ENCODE measurements around the gene CKAP5.
"Not testable (repeated sequence)": the region's sequence is repeated elsewhere in the genome, so short reads cannot be mapped to it uniquely, and the experiment has no call there.

The CKAP5 gene

DNA sequence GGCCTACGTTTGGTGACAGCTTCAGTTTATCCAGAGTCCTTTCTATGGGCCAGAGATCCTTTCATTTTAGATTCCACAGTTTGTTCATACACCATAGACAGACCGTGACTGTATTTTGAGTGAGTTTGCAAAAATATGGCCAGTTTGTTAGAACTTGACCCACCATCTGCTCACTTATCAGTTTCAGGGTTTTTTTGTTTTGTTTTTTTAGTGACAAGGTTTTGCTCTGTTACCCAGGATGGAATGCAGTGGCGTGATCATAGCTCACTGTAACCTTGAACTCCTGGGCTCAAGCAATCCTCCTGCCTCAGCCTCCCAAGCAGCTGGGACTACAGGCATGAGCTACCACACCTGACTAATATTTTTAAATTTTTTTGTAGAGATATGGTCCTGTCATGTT, 9.1 kb upstream of the CKAP5 start:
- no peak for DNase-seq (ENCODE audit: low read depth in 2 of 2)

DNA sequence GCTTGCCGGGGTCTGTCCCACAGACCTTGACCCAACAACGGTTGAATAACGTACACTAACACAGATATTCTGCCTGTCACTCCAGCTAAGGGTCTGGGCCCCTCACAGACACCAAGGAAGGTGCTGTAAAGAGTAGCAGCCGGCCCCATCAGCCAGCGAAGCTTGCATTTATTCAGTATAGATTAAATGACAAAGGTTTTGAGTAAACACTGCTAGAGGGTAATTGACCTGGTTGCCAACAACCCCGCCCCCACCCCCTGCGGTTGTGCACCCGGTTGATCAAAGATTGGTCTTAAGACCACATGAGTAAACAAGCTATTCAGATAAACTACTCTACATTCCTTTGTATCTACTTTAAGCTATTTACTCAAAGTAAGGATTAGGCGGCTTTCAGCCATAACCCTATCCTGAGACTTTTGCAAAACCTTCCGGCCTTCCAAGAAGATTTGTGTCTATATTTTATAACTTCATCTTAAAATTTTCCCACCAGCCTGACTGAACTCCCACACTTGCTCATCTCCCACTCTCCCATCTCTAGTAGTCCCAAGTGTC, 4.8 kb upstream of the CKAP5 start:
- DNase-seq (ENCODE audit: low read depth in 2 of 2): no peak

DNA sequence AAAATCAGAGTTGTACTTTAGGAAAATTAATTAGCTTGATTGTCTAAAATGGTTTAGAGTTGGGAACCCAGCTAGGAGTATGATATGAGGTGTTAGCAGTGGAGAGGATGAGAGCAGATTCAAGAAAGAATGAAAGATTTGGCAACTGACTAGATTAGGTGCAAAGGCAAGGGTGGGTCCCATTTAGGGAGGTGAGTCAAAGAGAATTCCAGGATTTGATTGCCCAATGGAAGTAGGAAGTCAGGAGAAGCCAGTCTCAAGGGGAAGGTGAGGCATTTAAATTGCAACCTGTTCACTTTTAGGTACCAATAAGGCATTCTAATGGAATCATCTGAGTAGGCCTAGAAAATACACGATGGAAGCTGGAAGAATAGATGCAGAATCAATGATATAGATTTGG, 3.6 kb upstream of the CKAP5 start:
- no peak for DNase-seq (ENCODE audit: low read depth in 2 of 2)

DNA sequence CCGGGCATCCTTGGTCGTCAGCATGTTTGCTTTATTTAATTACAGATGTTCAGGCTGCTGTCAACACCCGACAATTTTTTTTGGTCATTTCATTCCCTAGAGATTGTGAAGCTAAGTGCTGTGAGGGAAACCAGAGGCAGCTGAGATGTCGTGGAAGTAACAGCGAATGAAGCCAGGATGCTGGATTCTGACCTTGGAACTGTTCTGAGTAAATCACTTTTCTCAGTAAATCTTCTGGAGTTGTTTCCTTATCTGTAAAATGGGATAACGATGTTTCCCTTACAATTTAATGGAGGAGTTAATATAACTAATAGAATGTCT, 390 bp upstream of the CKAP5 start:
- no peak for DNase-seq (ENCODE audit: low read depth in 2 of 2)

DNA sequence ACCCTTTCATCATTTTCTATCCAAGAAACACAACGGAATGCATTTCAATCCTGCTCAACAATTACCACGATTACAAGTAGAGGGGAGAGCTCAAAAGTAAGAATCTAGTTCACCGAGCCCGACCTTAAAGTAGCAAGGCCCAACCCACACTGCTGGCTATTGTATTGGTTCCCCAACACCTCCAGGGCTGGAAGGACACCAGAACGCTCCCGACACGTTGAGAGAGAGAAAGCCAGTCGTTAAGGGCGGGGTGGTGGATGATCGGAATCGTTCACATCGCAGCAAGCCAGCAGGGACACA, 690 bp downstream of the CKAP5 start:
- no peak for DNase-seq (ENCODE audit: low read depth in 2 of 2)

DNA sequence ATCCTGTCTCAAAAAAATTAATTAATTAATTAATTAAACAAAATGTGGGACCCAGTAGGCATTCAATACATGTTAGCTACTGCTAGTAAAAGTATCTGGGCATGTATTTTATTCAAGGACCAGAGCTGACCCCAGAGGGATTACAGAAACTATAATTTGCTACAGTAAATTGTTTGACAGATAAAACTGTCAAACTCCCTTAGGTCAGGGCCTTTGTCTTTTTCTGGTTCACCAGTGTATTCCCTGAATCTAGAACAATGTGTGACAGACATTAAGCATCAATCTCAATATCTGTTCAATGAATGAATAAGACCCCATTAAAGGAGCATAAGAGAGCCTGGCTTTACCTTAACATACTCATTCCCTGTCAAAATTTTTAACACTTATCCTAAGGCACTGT, 6.0 kb downstream of the CKAP5 start:
- DNase-seq (ENCODE audit: low read depth in 2 of 2): no peak

DNA sequence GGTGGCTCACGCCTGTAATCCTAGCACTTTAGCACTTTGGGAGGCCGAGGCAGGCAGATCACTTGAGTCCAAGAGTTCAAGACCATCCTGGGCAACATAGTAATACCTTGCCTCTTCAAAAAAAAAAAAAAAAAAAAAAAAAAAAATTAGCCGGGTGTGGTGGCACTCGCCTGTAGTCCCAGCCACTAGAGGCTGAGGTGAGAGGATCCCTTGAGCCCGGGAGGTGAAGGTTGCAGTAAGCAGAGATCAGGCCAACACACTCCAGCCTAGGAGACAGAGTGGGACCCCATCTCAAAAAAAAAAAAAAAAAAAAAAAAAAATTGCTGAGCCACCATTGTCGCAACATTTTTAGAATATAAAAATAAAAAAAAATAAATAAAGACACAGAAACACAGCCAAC, 7.6 kb downstream of the CKAP5 start:
- no peak for DNase-seq (ENCODE audit: low read depth in 2 of 2)

DNA sequence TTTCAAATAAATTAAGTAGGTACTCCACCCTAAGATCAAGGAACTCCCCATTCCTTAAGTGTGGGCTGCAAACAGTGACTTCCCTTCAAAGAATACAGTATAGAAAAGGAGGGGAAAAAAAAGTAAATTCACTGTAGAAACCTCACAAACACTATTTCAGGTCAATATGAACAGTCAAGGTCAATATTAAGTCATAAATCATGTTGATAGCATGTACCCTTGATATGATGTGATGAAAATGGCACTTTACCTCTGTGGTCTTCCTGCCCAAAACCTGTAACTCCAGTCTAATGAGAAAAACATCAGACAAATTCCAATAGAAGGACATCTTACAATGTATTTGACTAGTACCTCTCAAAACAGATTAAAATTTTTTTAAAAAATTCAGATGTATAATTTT, 8.2 kb downstream of the CKAP5 start:
- no peak for DNase-seq (ENCODE audit: low read depth in 2 of 2)

DNA sequence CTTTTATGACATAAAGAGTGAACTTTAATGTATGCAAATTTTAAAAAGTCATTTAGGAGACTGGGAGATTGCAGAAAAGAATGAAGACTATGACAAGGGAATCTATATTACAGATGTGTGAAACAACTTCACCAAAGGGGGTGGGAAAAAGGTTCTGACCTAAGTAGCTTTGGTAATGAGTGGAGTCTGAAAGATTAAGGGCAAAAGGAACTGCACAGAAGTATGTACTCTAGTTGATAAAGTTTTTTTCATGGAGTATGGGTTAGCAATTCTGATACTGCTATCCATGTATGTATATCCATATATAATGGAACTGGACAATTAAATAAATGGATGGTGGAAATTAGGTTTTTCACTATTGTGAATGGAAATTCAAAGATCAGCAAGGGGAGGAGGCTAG, 9.2 kb downstream of the CKAP5 start:
- DNase-seq (ENCODE audit: low read depth in 2 of 2): no peak

DNA sequence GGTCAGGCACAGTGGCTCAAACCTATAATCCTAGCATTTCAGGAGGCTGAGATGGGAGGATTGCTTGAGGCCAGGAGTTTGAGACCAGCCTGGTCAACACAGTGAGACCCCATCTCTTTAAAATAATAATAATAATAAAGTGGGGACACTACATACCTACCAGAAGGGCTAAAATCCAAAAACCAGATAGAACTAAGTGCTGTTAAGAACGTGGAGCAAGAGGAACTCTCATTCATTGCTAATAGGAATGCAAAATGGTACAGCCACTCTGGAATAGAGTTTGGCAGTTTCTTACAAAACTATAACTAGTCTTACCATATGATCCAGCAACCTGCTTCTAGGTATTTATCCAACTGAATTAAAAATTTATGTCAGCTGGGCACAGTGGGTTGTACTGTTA, 9.6 kb downstream of the CKAP5 start:
- DNase-seq (ENCODE audit: low read depth in 2 of 2): no peak

DNA sequence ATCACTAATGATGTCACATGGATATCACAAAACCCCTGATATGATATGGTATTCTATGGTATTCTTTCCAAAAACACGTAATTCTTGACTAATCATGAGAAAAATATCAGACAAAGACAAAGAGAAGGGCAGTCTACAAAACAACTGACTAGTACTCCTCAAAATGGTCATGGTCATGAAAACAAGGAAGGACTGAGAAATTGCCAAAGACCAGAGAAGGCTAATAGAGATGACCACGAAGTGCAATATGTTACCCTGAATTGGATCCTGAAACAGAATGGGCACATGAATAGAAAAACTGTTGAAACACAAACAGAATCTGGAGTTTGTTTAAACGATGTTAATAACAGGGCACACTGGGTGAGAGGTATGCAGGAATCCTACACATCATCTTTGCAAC, 10.2 kb downstream of the CKAP5 start:
- DNase-seq (ENCODE audit: low read depth in 2 of 2): no peak

DNA sequence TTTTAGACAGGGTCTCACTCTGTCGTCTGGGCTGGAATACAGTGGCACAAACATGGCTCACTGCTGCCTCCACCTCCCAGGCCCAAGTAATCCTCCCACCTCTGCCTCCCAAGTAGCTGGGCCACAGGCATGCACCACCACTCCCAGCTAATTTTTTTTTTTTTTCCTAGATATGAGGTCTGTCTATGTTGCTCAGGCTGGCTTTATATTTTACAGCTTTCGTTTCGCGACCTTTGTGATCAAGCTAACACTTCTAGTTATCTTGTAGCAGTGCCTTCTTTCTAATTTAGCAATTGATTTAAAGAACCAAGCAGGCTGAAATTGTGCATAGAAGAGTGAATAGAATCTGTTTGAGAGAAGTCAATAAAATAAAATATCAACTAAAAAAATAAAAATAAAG, 11.3 kb downstream of the CKAP5 start:
- DNase-seq (ENCODE audit: low read depth in 2 of 2): no peak

DNA sequence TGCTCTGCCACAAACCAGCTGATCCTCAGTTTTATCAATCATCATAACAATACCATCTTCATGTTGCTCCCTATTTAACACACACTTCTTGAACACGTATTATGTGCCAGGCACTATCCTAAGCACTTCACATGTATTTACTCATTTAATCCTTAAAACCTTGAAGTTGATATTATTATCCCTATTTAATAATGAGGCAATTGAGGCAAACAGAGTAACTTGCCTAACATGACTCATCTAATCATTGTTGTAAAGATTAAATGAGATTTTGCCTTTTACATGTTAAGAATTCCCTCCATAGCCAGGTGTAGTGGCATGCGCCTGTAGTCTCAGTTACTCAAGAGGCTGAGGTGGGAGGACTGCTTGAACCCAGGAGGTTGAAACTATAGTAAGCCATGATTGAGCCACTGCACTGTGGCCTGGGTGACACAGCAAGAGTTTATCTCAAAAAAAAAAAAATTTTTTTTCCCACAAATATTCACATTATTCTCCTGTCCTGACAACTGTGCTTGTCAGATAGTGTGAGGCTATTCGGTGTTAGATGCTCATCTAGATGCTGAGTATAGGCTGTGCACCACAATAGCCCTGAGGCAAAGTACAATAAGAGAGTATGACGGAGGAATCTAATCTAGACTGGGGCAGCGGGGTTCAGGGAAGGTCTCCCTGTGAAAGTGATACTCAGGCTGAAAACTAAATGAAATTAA, 13.4 kb downstream of the CKAP5 start:
- DNase-seq (ENCODE audit: low read depth in 2 of 2): no peak

DNA sequence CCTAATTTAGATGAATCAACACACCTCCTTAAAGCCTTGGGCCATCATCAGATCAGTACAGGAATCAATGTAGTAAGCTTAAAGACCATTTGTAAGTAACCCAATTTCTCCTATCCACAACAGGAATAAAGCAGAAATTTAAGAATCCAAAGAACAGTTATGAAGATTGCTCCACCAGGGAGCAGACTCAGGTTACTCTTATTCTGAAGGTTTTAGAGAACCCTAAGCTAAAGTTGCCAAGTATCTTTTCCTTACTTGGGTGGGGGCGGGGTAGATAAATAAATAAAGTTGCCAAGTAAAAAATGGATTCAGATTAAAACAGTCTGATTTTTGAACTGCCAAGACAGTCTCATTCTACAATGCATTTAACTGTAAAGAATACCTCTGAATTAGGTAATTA, 18.1 kb downstream of the CKAP5 start:
- DNase-seq (ENCODE audit: low read depth in 2 of 2): no peak

DNA sequence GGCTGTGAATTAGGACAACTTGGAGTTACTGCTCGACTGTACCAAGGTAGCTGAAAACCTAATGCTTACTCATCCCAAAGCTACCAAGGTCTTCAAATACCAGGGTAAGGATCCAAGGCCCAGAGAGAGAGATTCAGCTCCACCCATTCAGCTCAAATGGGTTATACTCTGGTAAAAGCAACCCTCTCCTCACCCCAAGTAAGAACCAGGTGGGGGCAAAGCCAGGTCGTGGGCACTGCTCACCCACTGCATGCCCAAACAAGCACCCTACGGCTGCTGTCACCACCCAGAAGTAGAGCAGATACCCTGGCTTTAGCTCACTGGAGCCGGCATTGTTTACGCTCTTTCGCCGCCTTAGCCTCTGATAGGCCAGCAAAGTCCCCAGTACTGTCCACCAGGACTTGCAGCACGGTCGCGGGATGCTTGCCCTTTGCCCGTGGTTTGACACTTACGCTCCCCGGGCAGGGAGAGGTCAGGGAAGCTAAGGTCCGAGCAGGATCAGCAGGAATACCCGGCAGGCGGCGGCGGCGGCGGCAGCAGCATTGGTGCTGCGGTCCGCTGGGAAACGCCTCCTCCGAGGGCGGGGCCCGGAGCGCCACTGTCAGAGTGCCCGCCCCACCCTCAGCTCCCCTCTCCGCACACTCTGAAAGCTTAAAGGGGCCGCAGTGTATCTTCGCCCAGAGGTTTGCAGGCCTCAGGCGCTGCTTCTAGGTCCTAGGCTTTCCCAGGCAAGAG, 19.6 kb downstream of the CKAP5 start:
- peak; percentile 49 to 56 for DNase-seq (ENCODE audit: low read depth in 2 of 2)

DNA sequence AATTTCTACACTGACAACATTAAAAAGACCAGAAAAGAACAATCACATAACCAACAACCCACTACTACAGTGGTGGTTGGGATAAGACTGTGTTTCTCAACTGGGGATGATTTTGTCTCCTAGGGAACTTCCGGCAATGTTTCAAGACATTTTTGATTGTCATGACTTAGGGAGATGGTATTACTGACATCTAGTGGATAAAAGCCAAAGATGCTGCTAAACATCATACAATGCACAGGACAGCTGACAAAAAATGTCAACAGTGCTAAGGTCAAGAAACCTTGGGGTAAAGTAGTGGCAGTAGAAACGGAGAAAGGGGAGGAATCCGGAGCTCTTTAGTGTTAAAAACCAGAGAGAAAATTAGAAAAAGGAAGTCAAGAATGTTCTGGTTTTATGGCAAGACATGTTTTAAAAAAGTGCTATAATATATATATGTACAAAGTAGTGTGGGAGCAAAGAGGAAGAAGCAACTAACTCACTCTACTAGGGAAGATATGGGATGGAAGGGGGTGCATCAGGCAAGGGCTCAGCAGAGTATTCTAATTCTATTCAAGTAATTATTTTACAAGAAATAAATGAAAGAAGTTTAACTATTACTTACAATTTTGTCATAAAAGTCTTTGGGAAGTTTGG, 37.2 kb downstream of the CKAP5 start:
- no peak for DNase-seq (ENCODE audit: low read depth in 2 of 2)

DNA sequence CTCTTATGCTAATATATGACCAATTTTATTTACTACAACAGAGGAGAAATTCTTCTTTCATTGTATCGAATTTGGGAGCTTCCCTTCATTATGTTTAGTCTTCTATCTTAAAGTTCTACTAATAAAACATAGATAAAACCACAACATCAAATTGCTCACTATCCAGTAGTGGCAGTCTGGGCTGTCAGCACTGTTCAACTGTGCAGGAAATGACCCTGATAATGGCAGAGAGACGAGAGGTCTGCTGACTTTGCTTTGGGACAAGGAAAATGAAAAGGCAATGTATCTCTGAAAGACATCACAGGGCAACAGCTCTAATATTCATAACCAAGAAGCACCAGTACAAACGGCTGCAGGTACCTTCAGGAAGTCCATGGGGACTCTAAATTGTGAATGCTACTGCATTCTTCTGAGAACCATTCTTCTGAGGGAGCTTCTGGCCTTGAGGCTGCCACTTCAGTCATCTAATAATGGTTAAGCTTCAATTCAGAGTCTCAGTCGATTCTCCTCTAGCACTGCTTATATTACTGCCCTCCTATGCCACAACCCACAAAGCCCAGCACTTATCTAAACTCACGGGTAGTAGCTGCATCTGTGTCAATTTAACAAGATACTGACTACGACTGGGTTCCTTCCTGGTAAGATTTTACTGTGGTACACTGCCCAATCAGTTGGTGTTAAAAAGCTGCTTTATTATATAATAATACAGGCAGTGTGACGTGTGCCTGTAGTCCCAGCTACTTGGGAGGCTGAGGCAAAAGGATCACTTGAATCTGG, 44.2 kb downstream of the CKAP5 start:
- DNase-seq (ENCODE audit: low read depth in 2 of 2): no peak

DNA sequence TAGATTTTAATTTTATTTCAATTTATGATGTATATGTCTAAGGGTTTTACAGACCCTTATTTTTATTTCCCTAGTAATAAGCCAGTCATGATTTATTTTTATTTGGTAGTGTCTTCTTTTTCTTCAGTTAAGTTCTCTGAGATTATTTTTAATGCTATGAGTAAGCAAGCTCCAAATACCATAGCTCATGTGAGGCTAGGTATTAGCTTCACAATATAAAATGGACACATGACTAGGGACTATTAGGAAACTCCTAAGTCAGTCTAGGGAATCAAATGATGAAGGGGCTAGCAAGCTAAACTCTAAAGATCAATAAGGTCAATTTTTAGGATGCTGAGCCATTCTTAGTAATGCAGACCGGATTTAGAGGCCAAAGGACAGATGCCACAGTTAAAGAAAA, 45.9 kb downstream of the CKAP5 start:
- no peak for DNase-seq (ENCODE audit: low read depth in 2 of 2)

DNA sequence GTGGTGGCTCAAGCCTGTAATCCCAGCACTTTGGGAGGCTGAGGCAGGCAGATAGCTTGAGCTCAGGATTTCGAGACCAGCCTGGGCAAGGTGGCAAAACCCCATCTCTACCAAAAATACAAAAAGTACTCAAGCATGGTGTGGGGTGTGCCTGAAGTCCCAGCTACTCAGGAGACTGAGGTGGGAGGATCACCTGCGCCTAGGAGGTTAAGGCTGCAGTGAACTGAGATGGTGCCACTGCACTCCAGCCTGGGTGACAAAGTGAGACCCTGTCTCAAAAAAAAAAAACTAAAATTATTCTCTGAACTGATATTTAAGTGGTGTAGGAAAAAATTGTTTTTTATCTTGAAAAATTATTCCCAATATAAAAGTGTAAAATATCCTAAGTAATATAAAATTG, 46.4 kb downstream of the CKAP5 start:
- not testable (repeated sequence) for DNase-seq (ENCODE audit: low read depth in 2 of 2)

DNA sequence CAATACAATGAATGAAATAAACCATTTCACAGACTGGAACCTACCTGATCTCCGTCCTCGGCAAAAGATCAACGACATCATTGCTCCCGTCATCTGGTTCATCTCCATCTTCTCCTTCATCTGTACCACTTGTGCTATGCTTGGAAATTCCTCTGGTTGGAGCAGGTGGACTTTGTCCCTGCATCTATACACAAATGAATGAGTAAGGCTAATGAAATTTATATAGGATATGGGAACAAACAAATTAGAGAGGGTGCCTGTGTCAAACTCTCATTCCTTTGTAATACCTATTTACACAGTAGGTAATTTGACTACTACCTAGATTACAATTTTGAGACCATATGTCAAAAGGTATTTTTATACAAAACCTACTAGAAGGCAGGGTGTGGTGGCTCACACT, 67.7 kb downstream of the CKAP5 start:
- DNase-seq (ENCODE audit: low read depth in 2 of 2): no peak

DNA sequence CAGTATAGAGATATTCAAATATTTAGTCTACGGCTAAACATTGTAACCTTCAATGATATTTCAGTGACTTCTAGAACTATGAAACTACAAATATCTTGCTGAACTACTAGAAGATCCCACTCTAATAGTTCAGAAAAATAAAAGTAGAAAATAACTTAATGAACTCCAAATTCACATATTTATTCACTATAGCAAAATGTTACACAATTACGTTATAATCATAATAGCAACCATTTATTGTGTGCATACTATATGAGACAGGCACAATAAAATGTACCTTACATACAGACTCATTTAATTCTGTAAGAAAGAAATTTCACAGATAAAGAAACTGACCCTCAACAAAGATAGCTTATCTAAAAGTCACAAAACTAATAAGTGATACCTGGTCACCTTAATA, 69.2 kb downstream of the CKAP5 start:
- DNase-seq (ENCODE audit: low read depth in 2 of 2): no peak

DNA sequence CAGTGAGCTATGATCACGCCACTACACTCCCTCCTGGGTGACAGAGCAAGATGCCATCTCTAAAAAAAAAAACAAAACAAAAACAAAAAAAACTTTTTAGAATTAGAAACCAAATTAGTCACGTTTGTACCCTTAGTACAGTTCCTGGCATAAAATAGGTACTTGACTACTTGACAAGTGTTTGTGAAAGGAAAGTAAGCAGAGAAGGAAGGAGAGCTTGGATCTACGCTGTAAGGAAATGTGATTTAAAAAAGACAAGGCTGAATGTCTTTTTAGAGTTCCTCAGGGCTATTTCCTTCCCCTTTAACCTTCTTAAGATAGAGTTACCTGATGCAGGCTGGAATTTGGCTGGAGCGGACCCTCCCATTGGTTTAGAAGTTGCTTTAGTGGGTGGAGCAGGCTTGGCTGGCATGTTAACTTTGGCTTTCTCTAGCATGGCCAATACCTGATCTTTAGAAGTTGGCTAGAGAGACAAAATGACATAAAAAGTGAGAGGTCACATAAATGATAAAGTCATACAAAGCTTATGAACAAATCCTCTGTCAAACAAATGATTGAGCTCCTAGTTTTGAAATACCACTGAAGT, 76.4 kb downstream of the CKAP5 start:
- no peak for DNase-seq (ENCODE audit: low read depth in 2 of 2)

Data from stimulated activated CD8-positive, alpha-beta memory T cell treated with anti-CD3 and anti-CD28 coated beads, Interleukin-7, amount 100 ng/mL, for 1 hour (primary cell).